K562 (cell line): ENCODE measurements around the gene PRKCE. TPM values are rescaled to one million over a fixed set of nuclear protein-coding genes. Genes with fewer than 3 reads are reported as not detected.

Experiments
- ATAC-seq: fragments of 200-7000 bp; cut with Tn5 transposase; 3 replicates; pipeline ENCODE4 v1.9.1; 2020; ENCODE audit warnings: moderate library complexity
- BruUV-seq: library from RNA; stranded (reverse); fragments of 400-500 nt; replicated peaks from 2 replicates; lab custom pipeline; 2021; lab: Mats Ljungman, UMichigan
- CTCF ChIA-PET: fragments of 300-600 bp; formaldehyde crosslinking; extraction: SDS; loops from one replicate; lab custom pipeline; 2021; ENCODE audit warnings: low intra/inter-chr PET ratio; lab: Yijun Ruan, JAX
- POLR2A ChIA-PET: fragments of 300-600, 350-650 bp; sonication (Branson Sonifier 250); formaldehyde crosslinking; extraction: SDS; loops from one replicate; lab custom pipeline; 2021; ENCODE audit warnings: antibody characterized with exemption, inconsistent platforms; lab: Yijun Ruan, JAX
- DNase-seq, 4 experiments: peaks; one replicate each; pipeline versions ENCODE4 v3.0.0 to v3.0.0-alpha.2; 2011 to 2018; ENCODE audit warnings: low spot score in 3 of 4, mixed read lengths in 3 of 4; ENCODE audit errors: extremely low read depth in 1 of 4
- FAIRE-seq: peaks from 2 replicates; lab custom pipeline; 2011; peaks lifted over from hg19 to GRCh38; lab: Jason Lieb, UNC
- H2AFZ ChIP-seq: 2 replicates; pipeline ENCODE4 v1.6.0; 2011; ENCODE audit warnings: low read depth, low read length, control low read depth, inconsistent platforms
- H3K27ac ChIP-seq: fragments of 200-600 bp; 3 replicates; pipeline ENCODE4 v1.8.0; 2011; ENCODE audit warnings: low read depth, mild to moderate bottlenecking, control low read depth, inconsistent platforms, low read length, moderate library complexity, mixed read lengths; ENCODE audit errors: extremely low read depth
- H3K27me3 ChIP-seq, 2 experiments: fragments of 300-600 bp in 1 of 2; 2 replicates in 1 of 2; 3 replicates in 1 of 2; pipeline versions ENCODE4 v1.6.0 to v1.8.0; 2011; ENCODE audit warnings: inconsistent platforms in 2 of 2, low read length in 2 of 2, mild to moderate bottlenecking in 1 of 2, mixed read lengths in 1 of 2, moderate library complexity in 1 of 2; ENCODE audit not compliant: control insufficient read depth in 2 of 2, insufficient read depth in 2 of 2
- H3K36me3 ChIP-seq: fragments of 300-600 bp; 3 replicates; pipeline ENCODE4 v1.8.0; 2011; ENCODE audit warnings: mild to moderate bottlenecking, low read length, inconsistent platforms; ENCODE audit not compliant: control insufficient read depth, insufficient read depth
- H3K4me1 ChIP-seq, 2 experiments: fragments of 200-600 bp in 1 of 2; replicated peaks in 1 of 2; 2 replicates in 1 of 2; 3 replicates in 1 of 2; pipeline versions ENCODE4 v1.5.1 to v1.8.0; 2011; ENCODE audit warnings: inconsistent platforms in 2 of 2, low read length in 2 of 2, mild to moderate bottlenecking in 1 of 2, mixed read lengths in 1 of 2, moderate library complexity in 1 of 2; ENCODE audit not compliant: control insufficient read depth in 2 of 2, insufficient read depth in 2 of 2
- H3K4me2 ChIP-seq: 2 replicates; pipeline ENCODE4 v1.6.1; 2011; ENCODE audit warnings: low read length, control low read depth, inconsistent platforms, mixed read lengths; ENCODE audit not compliant: insufficient read depth
- H3K4me3 ChIP-seq: fragments of 200-600 bp; sonication (generic), shearing (Covaris generic); 2 replicates; pipeline ENCODE4 v1.5.1; 2016; ENCODE audit warnings: control low read depth, inconsistent platforms
- H3K79me2 ChIP-seq: fragments of 200-600 bp; 3 replicates; pipeline ENCODE4 v1.8.0; 2011; ENCODE audit warnings: low read length, inconsistent platforms; ENCODE audit not compliant: control insufficient read depth, insufficient read depth
- H3K9ac ChIP-seq, 2 experiments: 2 replicates each; pipeline versions ENCODE4 v1.6.0 to v1.6.1; 2011; ENCODE audit warnings: low read depth in 2 of 2, low read length in 2 of 2, control low read depth in 1 of 2, inconsistent platforms in 1 of 2, mild to moderate bottlenecking in 1 of 2, mixed read lengths in 1 of 2; ENCODE audit not compliant: insufficient read depth in 1 of 2
- H3K9me1 ChIP-seq: one replicate; pipeline ENCODE4 v1.6.0; 2011; ENCODE audit warnings: inconsistent platforms, mild to moderate bottlenecking, low read length, moderate library complexity; ENCODE audit not compliant: control insufficient read depth, insufficient read depth
- H3K9me3 ChIP-seq: replicated peaks from 2 replicates; pipeline ENCODE4 v1.5.1; 2011; ENCODE audit warnings: low read depth, low read length, inconsistent platforms; ENCODE audit not compliant: control insufficient read depth, insufficient read depth
- H4K20me1 ChIP-seq: replicated peaks from 2 replicates; pipeline ENCODE4 v1.6.1; 2011; ENCODE audit warnings: low read length, inconsistent platforms, mixed read lengths; ENCODE audit not compliant: control insufficient read depth, insufficient read depth
- AFF1 ChIP-seq, 2 experiments: fragments of 450-650 bp; IDR thresholded peaks; 2 replicates each; pipeline ENCODE4 v1.6.1; 2018; ENCODE audit warnings: mild to moderate bottlenecking in 2 of 2, low read depth in 1 of 2; ENCODE audit not compliant: partially characterized antibody in 2 of 2
- BRD9 ChIP-seq: fragments of 450-650 bp; IDR thresholded peaks from 2 replicates; pipeline ENCODE4 v1.6.1; 2018; ENCODE audit warnings: low read depth; ENCODE audit not compliant: partially characterized antibody
- CC2D1A ChIP-seq: fragments of 450-650 bp; IDR thresholded peaks from 2 replicates; pipeline ENCODE4 v1.6.1; 2017; ENCODE audit warnings: mild to moderate bottlenecking
- HES1 ChIP-seq: fragments of 450-650 bp; IDR thresholded peaks from 2 replicates; pipeline ENCODE4 v1.6.1; 2016; ENCODE audit warnings: low read depth, mild to moderate bottlenecking, moderate library complexity
- ZNF224 ChIP-seq: sonication (generic); formaldehyde crosslinking; IDR thresholded peaks from 2 replicates; pipeline ENCODE4 v1.8.0; 2022; ENCODE audit warnings: mild to moderate bottlenecking, missing genetic modification reagents
- ZNF639 ChIP-seq, 2 experiments: fragments of 200-800 bp in 1 of 2; sonication (Bioruptor generic) in 1 of 2; sonication (generic) in 1 of 2; formaldehyde crosslinking in 1 of 2; IDR thresholded peaks in 1 of 2; conservative IDR thresholded peaks in 1 of 2; 2 replicates each; pipeline versions ENCODE4 v1.5.0 to v1.6.1; 2016 to 2020; ENCODE audit warnings: missing compliant biosample characterization in 1 of 2, missing genetic modification characterization in 1 of 2, missing genetic modification reagents in 1 of 2
- WGBS: fragments of 100-300 bp; shearing (Covaris generic); methylation state at CpG from one replicate; pipeline ENCODE4 v1.1.6; 2016; ENCODE audit warnings: low coverage, mixed read lengths; ENCODE audit not compliant: insufficient coverage; ENCODE audit errors: missing lambda C conversion rate; 5-methylcytosine and 5-hydroxymethylcytosine counted together
- in situ Hi-C: fragments of 300-500 bp; cut with MboI; formaldehyde crosslinking; loops from 4 replicates; pipeline ENCODE4 v1.15.0; 2018; ENCODE audit warnings: inconsistent platforms, mixed read lengths
- intact Hi-C: fragments of 100-400 bp; cut with micrococcal nuclease; formaldehyde crosslinking; loops from 2 replicates; pipeline ENCODE4 v1.14.2; 2022
- polyA plus RNA-seq, 8 experiments: library from polyadenylated mRNA; depleted of rRNA in 4 of 8; stranded (reverse) in 5 of 8; unstranded in 3 of 8; fragments of >200 nt; fragmentation: Nextera tagmentation in 2 of 8; fragmentation: Illumina TruSeq in 1 of 8; extraction: Ambion mirVana in 2 of 8; extraction: Trizol in 1 of 8; gene quantifications; 2 replicates each; pipeline versions ENCODE4 v1.2.1 to v1.2.3, GENCODE V29; 2011 to 2014; ENCODE audit warnings: inconsistent platforms in 1 of 8, missing spikeins in 1 of 8
- total RNA-seq, 7 experiments: library from RNA; depleted of rRNA in 6 of 7; stranded (reverse); fragments of >200 nt in 6 of 7; fragmentation: Illumina TruSeq in 2 of 7; extraction: Trizol in 2 of 7; gene quantifications; 2 replicates each; pipeline versions ENCODE4 v1.2.1 to v1.2.3, GENCODE V29; 2011 to 2021; ENCODE audit warnings: low replicate concordance in 1 of 7

Gene PRKCE
- total and polyA plus RNA-seq, 9 of the 15 experiments (the other 6 are each of a cell fraction or from before 2014, with no cell fraction given): 0.06 to 1.0 (median 0.22) TPM; not detected in 1

GRCh38 chr2:45850558-45850957, 199.1 kb downstream of the PRKCE start:
- no peaks in the 10 kb centered on the region for H3K4me1 ChIP-seq
- WGBS: 0% methylated on average over 2 of the region's 2 CpGs
- no peaks in the 10 kb centered on the region for H3K9me1 ChIP-seq
- H4K20me1 ChIP-seq: no peaks in the 10 kb centered on the region
- ChIA-PET CTCF (no interaction called here), POLR2A (interaction anchor here (0.6 to 1.0 kb wide), 3 partner anchors 15 to 919 kb away, joined by 3 to 4 read pairs (median 3); no protein-coding TSS in a partner anchor)
- no peak overlapping the region for H3K4me2 ChIP-seq
- no peak overlapping the region for H3K4me3 ChIP-seq
- H3K36me3 ChIP-seq: no peaks in the 10 kb centered on the region
- H2AFZ ChIP-seq: no peak overlapping the region
- H3K9me3 ChIP-seq: no peaks in the 10 kb centered on the region
- no TSS peak for BruUV-seq
- DNase-seq (no peak), FAIRE-seq (no peak), ATAC-seq (no peak)
- in situ Hi-C loops: no loop called here
- intact Hi-C loops: no loop called here
- no peaks in the 10 kb centered on the region for H3K79me2 ChIP-seq
- H3K9ac ChIP-seq: no peak overlapping the region
- peaks cover 16 to 21% of the 10 kb centered on the region in 2 experiments; a peak in 4 of 5 replicates for H3K27me3 ChIP-seq
- H3K27ac ChIP-seq: no peak overlapping the region
- TF ChIP-seq AFF1 (IDR thresholded peaks at IDR 0.05; ENCODE audit: low read depth in 1 of 2, partially characterized antibody in 2 of 2): no peak
- TF ChIP-seq CC2D1A: no peak
- no peak for TF ChIP-seq ZNF639 (CRISPR knock-in tag; conservative IDR thresholded peaks at IDR 0.05 in 1 of 2, IDR thresholded peaks at IDR 0.05 in 1 of 2)
- TF ChIP-seq HES1: no peak
- TF ChIP-seq BRD9: no peak
- no peak for TF ChIP-seq ZNF224 (CRISPR knock-in tag)
